Nephron (organoid): ENCODE results near the gene ACTRT2.

ENCODE experiments used
- H3K27ac Mint-ChIP-seq, 3 experiments: 2 replicates each; pipeline ENCODE4 v1.8.0; 2020; ENCODE audit warnings: mixed read lengths in 3 of 3, mild to moderate bottlenecking in 2 of 3, moderate library complexity in 1 of 3
- H3K27me3 Mint-ChIP-seq: 2 replicates; pipeline ENCODE4 v1.8.0; 2021; ENCODE audit warnings: low read depth, mild to moderate bottlenecking, moderate library complexity, mixed read lengths
- H3K36me3 Mint-ChIP-seq: 2 replicates; pipeline ENCODE4 v1.8.0; 2020; ENCODE audit warnings: low read depth, mixed read lengths
- H3K4me1 Mint-ChIP-seq: 2 replicates; pipeline ENCODE4 v1.8.0; 2020; ENCODE audit warnings: mixed read lengths
- H3K4me3 Mint-ChIP-seq, 3 experiments: 2 replicates each; pipeline ENCODE4 v1.8.0; 2020; ENCODE audit warnings: mild to moderate bottlenecking in 3 of 3, mixed read lengths in 3 of 3, moderate library complexity in 2 of 3
- H3K9me3 Mint-ChIP-seq: 2 replicates; pipeline ENCODE4 v1.8.0; 2020; ENCODE audit warnings: mixed read lengths
- TF ChIP-seq, protein P1 (sequence below), 3 experiments: fragments of 200-600 bp; sonication (generic); IDR thresholded peaks; one replicate each; pipeline ENCODE4 v1.5.0; 2021; ENCODE audit warnings: antibody characterized with exemption in 3 of 3; ENCODE audit not compliant: unreplicated experiment in 3 of 3

Gene ACTRT2

GRCh38 chr1:3003039-3003940, 18.0 kb upstream of the ACTRT2 start:
- H3K36me3 Mint-ChIP-seq: peaks cover 4% of the 10 kb centered on the region

GRCh38 chr1:3003941-3004270, 17.4 kb upstream of the ACTRT2 start:
- peaks cover 4% of the 10 kb centered on the region for H3K36me3 Mint-ChIP-seq
- H3K9me3 Mint-ChIP-seq: peaks cover 31% of the 10 kb centered on the region
- no peak overlapping the region for H3K27ac Mint-ChIP-seq
- peaks cover 42% of the 10 kb centered on the region for H3K27me3 Mint-ChIP-seq
- TF ChIP-seq, protein P1, sequence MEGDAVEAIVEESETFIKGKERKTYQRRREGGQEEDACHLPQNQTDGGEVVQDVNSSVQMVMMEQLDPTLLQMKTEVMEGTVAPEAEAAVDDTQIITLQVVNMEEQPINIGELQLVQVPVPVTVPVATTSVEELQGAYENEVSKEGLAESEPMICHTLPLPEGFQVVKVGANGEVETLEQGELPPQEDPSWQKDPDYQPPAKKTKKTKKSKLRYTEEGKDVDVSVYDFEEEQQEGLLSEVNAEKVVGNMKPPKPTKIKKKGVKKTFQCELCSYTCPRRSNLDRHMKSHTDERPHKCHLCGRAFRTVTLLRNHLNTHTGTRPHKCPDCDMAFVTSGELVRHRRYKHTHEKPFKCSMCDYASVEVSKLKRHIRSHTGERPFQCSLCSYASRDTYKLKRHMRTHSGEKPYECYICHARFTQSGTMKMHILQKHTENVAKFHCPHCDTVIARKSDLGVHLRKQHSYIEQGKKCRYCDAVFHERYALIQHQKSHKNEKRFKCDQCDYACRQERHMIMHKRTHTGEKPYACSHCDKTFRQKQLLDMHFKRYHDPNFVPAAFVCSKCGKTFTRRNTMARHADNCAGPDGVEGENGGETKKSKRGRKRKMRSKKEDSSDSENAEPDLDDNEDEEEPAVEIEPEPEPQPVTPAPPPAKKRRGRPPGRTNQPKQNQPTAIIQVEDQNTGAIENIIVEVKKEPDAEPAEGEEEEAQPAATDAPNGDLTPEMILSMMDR (IDR thresholded peaks at IDR 0.05; ENCODE audit: unreplicated experiment in 3 of 3): no peak
- no peak overlapping the region for H3K4me3 Mint-ChIP-seq
- no peaks in the 10 kb centered on the region for H3K4me1 Mint-ChIP-seq

More at GRCh38 chr1:3003039-3003940, 18.0 kb upstream of the ACTRT2 start:
- TF ChIP-seq, protein P1 (IDR thresholded peaks at IDR 0.05; ENCODE audit: unreplicated experiment in 3 of 3): no peak
- Mint-ChIP-seq H3K27ac (no peak overlapping the region), H3K4me3 (no peak overlapping the region), H3K9me3 (peaks cover 27% of the 10 kb centered on the region), H3K4me1 (no peaks in the 10 kb centered on the region), H3K27me3 (peaks cover 47% of the 10 kb centered on the region)

DNA sequence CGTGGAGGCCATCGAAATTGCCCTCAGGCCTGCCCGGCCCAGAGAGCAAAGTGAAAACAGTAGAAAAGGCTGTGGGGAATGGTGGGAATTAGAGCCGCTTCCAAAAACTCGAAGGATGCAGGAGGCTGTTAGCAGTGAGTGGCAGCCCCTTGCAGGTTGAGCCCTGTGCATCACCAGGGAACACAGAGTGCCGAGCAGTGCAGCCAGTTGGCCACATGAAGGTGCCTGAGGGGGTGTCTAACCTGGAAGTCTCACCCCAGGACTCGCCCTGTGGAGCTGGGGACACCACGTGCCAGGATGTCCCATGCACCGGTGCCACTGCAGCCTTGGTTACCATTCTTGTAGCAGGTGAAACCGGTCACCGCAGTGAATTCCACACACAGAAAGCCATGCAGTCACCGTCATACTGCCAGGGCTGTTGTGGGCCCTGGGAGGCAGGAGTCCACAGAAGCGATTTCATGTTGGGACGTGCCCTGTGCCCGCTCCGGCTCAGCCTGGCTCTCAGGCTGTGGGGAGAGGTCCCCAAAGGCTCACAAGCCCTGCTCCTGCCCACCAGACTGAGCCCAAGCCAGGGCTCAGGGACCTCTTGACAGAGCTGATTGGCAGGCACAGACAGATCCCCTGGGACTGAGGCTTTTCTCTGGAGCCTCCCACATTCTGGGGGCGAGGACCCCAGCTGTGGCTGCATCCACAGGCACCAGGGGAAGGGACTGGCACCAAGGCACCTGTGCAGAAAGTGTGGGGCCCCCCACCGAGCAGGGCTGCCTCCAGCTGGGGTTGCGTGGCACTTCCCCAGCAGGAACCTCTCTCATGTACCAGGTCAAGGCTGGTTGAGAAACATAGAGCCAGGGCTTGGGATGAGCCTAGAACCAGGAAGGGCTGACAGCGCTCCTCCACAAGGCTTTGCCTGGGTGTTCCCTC, 16.7 kb upstream of the ACTRT2 start:
- TF ChIP-seq, protein P1 (IDR thresholded peaks at IDR 0.05; ENCODE audit: unreplicated experiment in 3 of 3): no peak
- peaks cover 40% of the 10 kb centered on the region for H3K27me3 Mint-ChIP-seq
- no peak overlapping the region for H3K4me3 Mint-ChIP-seq
- H3K27ac Mint-ChIP-seq: no peak overlapping the region
- H3K36me3 Mint-ChIP-seq: peaks cover 4% of the 10 kb centered on the region
- no peaks in the 10 kb centered on the region for H3K4me1 Mint-ChIP-seq
- H3K9me3 Mint-ChIP-seq: peaks cover 32% of the 10 kb centered on the region

- peaks cover 39% of the 10 kb centered on the region for H3K27me3 Mint-ChIP-seq
- TF ChIP-seq, protein P1 (IDR thresholded peaks at IDR 0.05; ENCODE audit: unreplicated experiment in 3 of 3): no peak
- H3K9me3 Mint-ChIP-seq: peaks cover 35% of the 10 kb centered on the region
- no peak overlapping the region for H3K4me3 Mint-ChIP-seq
- H3K27ac Mint-ChIP-seq: no peak overlapping the region
- no peaks in the 10 kb centered on the region for H3K4me1 Mint-ChIP-seq
- peaks cover 4% of the 10 kb centered on the region for H3K36me3 Mint-ChIP-seq
These were observed 15.5 kb upstream of the ACTRT2 start for GRCh38 chr1:3005771-3006170.

GRCh38 chr1:3007298-3008147, 13.7 kb upstream of the ACTRT2 start:
- peaks cover 9% of the 10 kb centered on the region for H3K36me3 Mint-ChIP-seq
- H3K9me3 Mint-ChIP-seq: peaks cover 46% of the 10 kb centered on the region

More at GRCh38 chr1:3007298-3008147, 13.7 kb upstream of the ACTRT2 start:
- H3K27ac Mint-ChIP-seq: no peak overlapping the region
- no peak overlapping the region for H3K4me3 Mint-ChIP-seq
- H3K4me1 Mint-ChIP-seq: peaks cover 5% of the 10 kb centered on the region
- peaks cover 50% of the 10 kb centered on the region for H3K27me3 Mint-ChIP-seq
- TF ChIP-seq, protein P1 (IDR thresholded peaks at IDR 0.05; ENCODE audit: unreplicated experiment in 3 of 3): no peak
